ENCODE data around the gene TNFRSF14. TPM values are rescaled to one million over a fixed set of nuclear protein-coding genes. Genes with fewer than 3 reads are reported as not detected.

The TNFRSF14 gene
- total RNA-seq, 2 donors from 2014 or later = 9.2 to 14.5 TPM

DNA sequence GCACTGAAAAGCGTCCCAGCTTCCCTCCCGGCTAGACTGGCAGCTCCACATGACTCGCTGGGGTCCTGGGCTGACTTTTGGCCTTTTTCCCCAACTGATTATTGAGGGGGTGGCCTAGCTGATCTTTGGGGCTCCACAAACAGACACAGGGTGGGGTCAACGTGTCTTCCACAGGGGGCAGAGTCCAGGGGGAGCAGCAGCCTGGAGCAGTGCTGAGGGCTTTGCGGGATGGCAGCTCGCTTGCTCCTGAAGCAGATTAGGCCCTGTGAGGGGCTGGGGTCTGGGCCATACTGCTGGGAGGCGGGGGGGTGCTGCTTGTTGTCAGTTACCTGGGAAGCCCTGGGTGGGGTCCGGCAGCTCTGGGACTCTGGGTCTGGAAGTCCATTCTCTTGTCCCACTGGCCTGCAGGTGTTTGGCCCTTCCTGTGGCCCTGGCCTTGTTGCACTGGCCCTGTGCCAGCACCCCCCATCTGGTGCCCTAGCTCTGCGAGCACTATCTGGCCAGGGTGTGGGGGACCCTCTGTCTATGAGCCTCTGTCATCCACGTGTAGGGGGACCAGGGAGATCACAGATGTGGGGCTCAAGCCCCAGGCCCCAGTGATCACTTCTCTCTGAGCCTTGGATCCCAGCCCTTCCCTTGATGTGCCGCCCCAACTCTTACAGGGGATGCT is 13.8 kb upstream of the TNFRSF14 start:
- H3K4me1 ChIP-seq = peaks cover 0 to 51% of the 10 kb centered on the region in 2 donors
- H3K36me3 ChIP-seq = no peaks in the 10 kb centered on the region
- no peaks in the 10 kb centered on the region for H3K9me3 ChIP-seq
- H3K27me3 ChIP-seq = no peaks in the 10 kb centered on the region
- DNase-seq (ENCODE audit: low spot score) = no peak
- H3K4me3 ChIP-seq = no peak overlapping the region
- no peak overlapping the region for H3K27ac ChIP-seq
- TF ChIP-seq, protein P1, sequence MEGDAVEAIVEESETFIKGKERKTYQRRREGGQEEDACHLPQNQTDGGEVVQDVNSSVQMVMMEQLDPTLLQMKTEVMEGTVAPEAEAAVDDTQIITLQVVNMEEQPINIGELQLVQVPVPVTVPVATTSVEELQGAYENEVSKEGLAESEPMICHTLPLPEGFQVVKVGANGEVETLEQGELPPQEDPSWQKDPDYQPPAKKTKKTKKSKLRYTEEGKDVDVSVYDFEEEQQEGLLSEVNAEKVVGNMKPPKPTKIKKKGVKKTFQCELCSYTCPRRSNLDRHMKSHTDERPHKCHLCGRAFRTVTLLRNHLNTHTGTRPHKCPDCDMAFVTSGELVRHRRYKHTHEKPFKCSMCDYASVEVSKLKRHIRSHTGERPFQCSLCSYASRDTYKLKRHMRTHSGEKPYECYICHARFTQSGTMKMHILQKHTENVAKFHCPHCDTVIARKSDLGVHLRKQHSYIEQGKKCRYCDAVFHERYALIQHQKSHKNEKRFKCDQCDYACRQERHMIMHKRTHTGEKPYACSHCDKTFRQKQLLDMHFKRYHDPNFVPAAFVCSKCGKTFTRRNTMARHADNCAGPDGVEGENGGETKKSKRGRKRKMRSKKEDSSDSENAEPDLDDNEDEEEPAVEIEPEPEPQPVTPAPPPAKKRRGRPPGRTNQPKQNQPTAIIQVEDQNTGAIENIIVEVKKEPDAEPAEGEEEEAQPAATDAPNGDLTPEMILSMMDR (IDR thresholded peaks at IDR 0.05) = no peak

DNA sequence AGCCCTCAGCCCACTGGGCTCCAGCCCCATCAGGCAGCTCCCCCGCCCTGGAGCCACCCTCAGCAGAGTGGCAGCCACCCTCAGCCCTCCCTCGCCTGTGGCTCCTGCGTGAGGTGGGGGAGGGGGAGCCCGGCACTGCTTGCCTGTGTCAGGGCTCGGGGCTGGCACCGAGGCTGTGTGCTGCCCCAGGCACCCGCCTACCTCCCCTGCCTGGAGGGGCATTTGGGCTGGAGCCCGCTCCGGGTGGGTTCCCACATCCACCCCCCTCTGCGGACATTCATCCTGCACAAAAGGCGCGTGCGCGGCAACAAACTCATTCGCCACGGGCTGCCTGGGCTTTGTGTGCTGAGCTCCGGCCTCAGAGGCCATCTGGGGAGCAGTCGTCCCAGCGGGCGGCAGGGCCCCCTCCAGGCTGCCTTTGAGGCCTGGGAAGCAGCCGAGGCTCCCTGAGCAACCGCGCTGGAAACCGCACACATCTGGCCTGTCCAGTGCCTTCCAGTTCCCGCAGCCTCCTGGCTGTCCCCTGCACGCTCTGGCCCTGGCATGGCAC is 12.6 kb upstream of the TNFRSF14 start:
- TF ChIP-seq, protein P1 (IDR thresholded peaks at IDR 0.05) = no peak
- DNase-seq (ENCODE audit: low spot score) = no peak
- H3K27me3 ChIP-seq = no peaks in the 10 kb centered on the region
- no peak overlapping the region for H3K4me3 ChIP-seq
- peaks cover 0 to 63% of the 10 kb centered on the region in 2 donors for H3K4me1 ChIP-seq
- no peaks in the 10 kb centered on the region for H3K36me3 ChIP-seq
- H3K9me3 ChIP-seq = no peaks in the 10 kb centered on the region
- H3K27ac ChIP-seq = peak overlapping the region in 1 of 2 donors; percentile 92

DNA sequence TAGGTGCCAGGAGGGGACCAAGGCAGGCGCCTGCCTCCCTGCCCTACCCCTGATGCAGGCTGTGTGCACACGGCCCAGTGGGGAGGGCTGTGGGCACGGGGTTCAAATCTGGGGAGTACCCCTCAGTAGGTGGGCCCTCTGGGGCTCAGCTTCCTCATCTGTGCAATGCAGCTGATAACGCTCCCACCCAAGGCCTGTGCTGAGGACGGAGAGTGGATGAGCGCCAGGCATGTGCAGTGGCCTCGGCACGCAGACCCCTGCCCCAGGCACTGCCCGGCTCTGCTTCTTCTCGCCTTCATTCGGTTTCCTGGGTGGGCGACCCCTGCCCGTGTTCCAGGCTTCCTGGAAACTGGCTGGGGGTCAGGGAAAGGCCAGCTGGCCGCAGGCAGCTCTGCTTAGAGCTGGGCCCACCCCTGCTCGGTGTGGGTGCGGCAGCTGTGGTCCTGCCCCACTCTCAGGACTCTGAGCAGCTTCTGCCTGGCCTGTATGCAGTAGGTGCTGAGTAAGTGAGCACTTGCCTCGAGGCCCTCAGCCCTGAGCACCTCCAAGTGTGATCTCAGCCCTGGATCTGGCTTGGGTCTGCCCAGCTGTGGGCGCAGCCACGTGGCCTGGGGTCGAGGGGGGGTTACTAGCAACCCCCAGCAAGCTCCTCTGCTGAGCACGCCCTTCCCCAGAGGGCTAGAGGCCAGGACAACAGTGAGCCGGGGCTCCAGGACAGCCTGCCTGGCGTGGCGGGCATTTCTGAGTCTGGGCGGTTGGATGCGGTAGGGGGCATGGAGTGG is 11.9 kb upstream of the TNFRSF14 start:
- no peaks in the 10 kb centered on the region for H3K36me3 ChIP-seq
- no peak for DNase-seq (ENCODE audit: low spot score)
- TF ChIP-seq, protein P1 (IDR thresholded peaks at IDR 0.05) = no peak
- peak overlapping the region; percentile 92 to 94 for H3K27ac ChIP-seq
- H3K4me1 ChIP-seq = peaks cover 0 to 68% of the 10 kb centered on the region in 2 donors
- no peak overlapping the region for H3K4me3 ChIP-seq
- no peaks in the 10 kb centered on the region for H3K27me3 ChIP-seq
- no peaks in the 10 kb centered on the region for H3K9me3 ChIP-seq

DNA sequence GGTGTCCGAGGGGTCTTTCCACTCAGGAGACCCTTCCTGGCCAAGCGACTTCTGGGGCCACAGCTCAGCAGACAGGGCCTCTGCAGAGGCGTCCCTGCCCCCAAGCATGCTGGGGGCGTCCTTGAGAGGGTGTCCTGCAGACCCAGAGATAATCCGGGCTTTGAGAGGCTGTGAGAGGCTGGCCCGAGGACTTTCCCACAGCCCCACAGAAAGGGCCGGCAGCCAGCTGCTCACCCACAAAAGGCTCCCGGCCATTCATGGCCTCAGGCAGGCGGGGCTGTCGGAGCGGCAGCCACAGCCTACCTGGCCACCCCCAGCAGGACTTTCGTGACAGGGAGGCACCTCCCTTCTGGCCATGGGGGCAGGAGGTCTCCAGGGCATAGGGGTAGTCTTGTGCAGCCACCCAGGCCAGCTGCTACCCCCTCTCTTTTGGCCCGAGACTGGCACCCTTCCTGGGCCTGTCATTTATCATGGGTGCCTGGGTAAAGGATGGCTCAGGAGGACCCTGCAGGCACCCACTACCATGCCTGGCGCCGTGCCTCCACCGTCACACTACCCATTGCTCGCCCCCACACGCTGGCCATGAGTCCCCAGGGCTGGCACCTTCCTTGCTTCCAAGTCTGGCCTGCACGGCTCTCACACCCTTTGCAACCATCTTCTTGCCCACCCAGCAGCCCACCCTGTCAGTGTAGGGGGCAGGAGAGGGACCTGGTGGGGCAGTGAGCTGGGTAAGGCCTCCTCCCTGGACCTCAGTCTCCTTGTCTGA is 11.1 kb upstream of the TNFRSF14 start:
- H3K4me3 ChIP-seq = peak overlapping the region in 1 of 2 donors; percentile 63
- peaks cover 0 to 75% of the 10 kb centered on the region in 2 donors for H3K4me1 ChIP-seq
- no peaks in the 10 kb centered on the region for H3K36me3 ChIP-seq
- TF ChIP-seq, protein P1 (IDR thresholded peaks at IDR 0.05) = no peak
- no peak for DNase-seq (ENCODE audit: low spot score)
- no peaks in the 10 kb centered on the region for H3K27me3 ChIP-seq
- peak overlapping the region; percentile 92 to 94 for H3K27ac ChIP-seq
- H3K9me3 ChIP-seq = no peaks in the 10 kb centered on the region

DNA sequence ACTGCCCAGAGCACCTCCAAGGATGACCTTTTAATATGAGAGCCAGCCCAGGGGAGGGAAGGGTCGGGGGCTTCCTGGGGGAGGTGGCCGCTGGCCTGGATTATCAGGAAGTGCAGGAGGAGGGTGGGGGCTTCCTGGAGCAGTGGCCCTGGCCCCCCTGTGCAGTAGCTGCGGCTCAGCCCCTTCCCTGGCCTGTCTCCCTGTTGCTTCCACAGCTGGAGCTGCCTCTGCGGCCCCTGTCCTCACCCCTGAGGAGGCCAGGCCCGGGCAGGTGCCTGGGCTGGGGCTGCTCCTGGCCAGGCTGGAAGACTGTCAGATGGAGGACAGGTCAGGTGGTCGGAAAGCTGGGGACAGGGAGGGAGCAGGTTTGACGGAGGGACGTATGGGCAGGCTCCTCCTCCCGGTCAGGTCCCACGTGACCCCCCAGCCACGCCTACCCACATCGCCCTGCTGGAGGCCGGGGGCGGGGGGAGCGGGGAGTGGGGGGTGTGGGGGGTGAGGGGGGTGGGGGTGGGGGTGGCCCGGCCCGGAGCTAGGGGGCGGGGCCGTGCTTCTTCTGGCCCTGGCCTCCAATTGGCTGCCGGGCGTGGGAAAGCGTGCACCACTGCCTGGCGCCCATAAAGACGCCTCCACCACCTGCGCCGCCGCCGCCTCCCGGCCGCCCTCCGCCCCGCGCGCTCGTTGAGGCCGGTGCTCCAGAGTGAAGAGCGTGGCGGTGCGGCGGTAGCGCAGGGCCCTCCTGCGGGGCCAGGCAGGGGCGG is 10.2 kb upstream of the TNFRSF14 start:
- Histone ChIP-seq H3K27ac (peak overlapping the region; percentile 92 to 94), H3K4me1 (peaks cover 0 to 68% of the 10 kb centered on the region in 2 donors), H3K36me3 (no peaks in the 10 kb centered on the region), H3K27me3 (no peaks in the 10 kb centered on the region), H3K4me3 (peak overlapping the region; percentile 47 to 63), H3K9me3 (no peaks in the 10 kb centered on the region)
- TF ChIP-seq, protein P1 (IDR thresholded peaks at IDR 0.05) = no peak
- peak; percentile 92 for DNase-seq (ENCODE audit: low spot score)
